Measurements from ENCODE around the gene CHST11.

CHST11 gene

GRCh38 chr12:104747330-104747729 is 290.6 kb downstream of the CHST11 start:
- Mint-ChIP-seq H3K36me3 (peaks cover 13% of the 10 kb centered on the region), H3K9me3 (no peaks in the 10 kb centered on the region), H3K27me3 (no peaks in the 10 kb centered on the region), H3K4me1 (peaks cover 52% of the 10 kb centered on the region), H3K4me3 (no peak overlapping the region), H3K27ac (no peak overlapping the region)
- CTCF ChIA-PET = interaction anchor here (0.6 to 1.7 kb wide), 2 partner anchors 15 to 43 kb away, joined by 3 to 8 read pairs; no protein-coding TSS in a partner anchor
- no peak for DNase-seq

DNA sequence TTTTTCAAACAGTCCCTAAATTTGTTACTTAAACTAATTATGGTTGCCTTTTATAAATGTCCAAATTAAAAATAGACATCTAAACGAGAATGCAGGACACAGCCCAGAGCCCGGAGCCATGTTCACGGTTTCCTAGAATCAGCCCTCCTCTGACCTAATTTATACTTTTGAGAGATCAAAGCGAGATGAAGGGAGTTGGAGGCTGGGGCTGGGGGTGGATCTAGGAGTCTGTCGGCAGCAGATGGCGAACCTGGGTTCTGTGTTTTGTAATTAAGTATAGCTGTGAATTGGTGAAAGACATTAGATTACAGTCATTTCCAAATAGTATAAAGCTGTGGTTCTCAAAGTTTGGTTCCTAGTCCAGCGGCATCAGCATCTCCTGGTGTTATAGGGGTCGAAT is 291.2 kb downstream of the CHST11 start:
- no peaks in the 10 kb centered on the region for H3K9me3 Mint-ChIP-seq
- CTCF ChIA-PET = interaction anchor here (0.6 to 1.7 kb wide), 3 partner anchors 14 to 305 kb away, joined by 3 to 8 read pairs (median 4); no protein-coding TSS in a partner anchor

DNA sequence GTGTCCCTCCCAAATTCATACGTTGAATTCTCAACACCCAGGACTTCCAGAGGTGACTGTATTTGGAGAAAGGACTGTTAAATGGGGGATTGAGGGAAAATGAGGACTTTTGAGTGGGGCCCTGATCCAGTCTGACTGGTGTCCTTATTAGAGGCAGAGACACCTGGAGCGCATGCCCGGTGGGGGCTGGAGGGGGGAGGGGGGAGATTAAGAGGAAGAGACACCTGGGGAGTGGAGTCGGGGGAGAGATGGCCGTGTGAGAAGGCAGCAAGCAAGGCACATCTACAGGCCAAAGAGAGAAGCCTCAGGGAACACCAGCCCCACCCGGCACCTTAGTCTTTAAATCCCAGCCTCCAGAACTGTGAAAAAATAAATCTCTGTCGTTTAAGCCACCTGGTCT is 291.6 kb downstream of the CHST11 start:
- Mint-ChIP-seq H3K9me3 (no peaks in the 10 kb centered on the region), H3K36me3 (peaks cover 10% of the 10 kb centered on the region), H3K27ac (no peak overlapping the region), H3K27me3 (no peaks in the 10 kb centered on the region), H3K4me3 (no peak overlapping the region), H3K4me1 (peaks cover 47% of the 10 kb centered on the region)
- CTCF ChIA-PET = interaction anchor here (1.7 kb wide), 2 partner anchors 42 to 305 kb away, joined by 4 to 8 read pairs; no protein-coding TSS in a partner anchor
- no peak for DNase-seq

More for the DNA sequence above, 291.2 kb downstream of the CHST11 start:
- H3K27me3 Mint-ChIP-seq = no peaks in the 10 kb centered on the region
- no peak overlapping the region for H3K4me3 Mint-ChIP-seq
- H3K4me1 Mint-ChIP-seq = peaks cover 48% of the 10 kb centered on the region
- H3K27ac Mint-ChIP-seq = no peak overlapping the region
- H3K36me3 Mint-ChIP-seq = peaks cover 11% of the 10 kb centered on the region
- peak; percentile 58 for DNase-seq

GRCh38 chr12:104748790-104749189 is 292.0 kb downstream of the CHST11 start:
- Mint-ChIP-seq H3K4me3 (no peak overlapping the region), H3K36me3 (peaks cover 8% of the 10 kb centered on the region), H3K27ac (no peak overlapping the region), H3K27me3 (no peaks in the 10 kb centered on the region), H3K4me1 (peaks cover 45% of the 10 kb centered on the region), H3K9me3 (no peaks in the 10 kb centered on the region)
- no peak for DNase-seq
- CTCF ChIA-PET = interaction anchor here (1.4 to 1.7 kb wide), 2 partner anchors 12 to 304 kb away, joined by 4 to 5 read pairs; no protein-coding TSS in a partner anchor

- DNase-seq = no peak
- Mint-ChIP-seq H3K9me3 (no peaks in the 10 kb centered on the region), H3K4me1 (peaks cover 45% of the 10 kb centered on the region), H3K27me3 (no peaks in the 10 kb centered on the region), H3K36me3 (peaks cover 2% of the 10 kb centered on the region), H3K4me3 (no peak overlapping the region), H3K27ac (no peak overlapping the region)
- CTCF ChIA-PET = interaction anchor here (1.4 to 1.7 kb wide), 2 partner anchors 11 to 303 kb away, joined by 4 to 5 read pairs; no protein-coding TSS in a partner anchor
Observed at GRCh38 chr12:104749545-104749944, 292.8 kb downstream of the CHST11 start.

GRCh38 chr12:104750061-104750460 is 293.3 kb downstream of the CHST11 start:
- Mint-ChIP-seq H3K4me3 (no peak overlapping the region), H3K4me1 (peaks cover 45% of the 10 kb centered on the region), H3K9me3 (no peaks in the 10 kb centered on the region), H3K27ac (peak overlapping the region; percentile 0), H3K36me3 (peaks cover 2% of the 10 kb centered on the region), H3K27me3 (no peaks in the 10 kb centered on the region)
- DNase-seq = no peak
- CTCF ChIA-PET = interaction anchor here (1.4 kb wide), 1 partner anchor 11 kb away, joined by 5 read pairs; no protein-coding TSS in a partner anchor

DNA sequence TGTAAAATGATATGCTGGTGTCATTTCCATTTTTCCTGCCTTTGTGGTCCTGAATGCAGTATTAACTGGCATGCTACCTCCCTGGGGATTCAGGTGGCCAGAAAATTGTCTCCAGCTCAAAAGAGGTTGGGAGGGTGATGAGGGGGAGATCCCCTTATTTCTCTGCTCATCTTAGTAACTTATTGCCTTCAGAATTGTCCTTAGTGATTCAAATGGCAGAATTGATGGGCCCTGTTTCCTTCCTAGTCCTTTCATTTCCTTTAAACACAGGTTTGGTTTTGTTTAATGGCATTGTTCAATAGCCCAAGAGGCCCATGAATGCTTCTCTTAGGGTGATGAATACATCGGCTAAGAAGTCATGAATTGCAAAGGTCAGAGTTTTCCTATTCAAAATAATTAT is 294.4 kb downstream of the CHST11 start:
- CTCF ChIA-PET = no interaction called here
- DNase-seq = no peak
- no peak overlapping the region for H3K27ac Mint-ChIP-seq
- no peaks in the 10 kb centered on the region for H3K27me3 Mint-ChIP-seq
- peaks cover 2% of the 10 kb centered on the region for H3K36me3 Mint-ChIP-seq
- no peaks in the 10 kb centered on the region for H3K9me3 Mint-ChIP-seq
- no peak overlapping the region for H3K4me3 Mint-ChIP-seq
- peaks cover 42% of the 10 kb centered on the region for H3K4me1 Mint-ChIP-seq

DNA sequence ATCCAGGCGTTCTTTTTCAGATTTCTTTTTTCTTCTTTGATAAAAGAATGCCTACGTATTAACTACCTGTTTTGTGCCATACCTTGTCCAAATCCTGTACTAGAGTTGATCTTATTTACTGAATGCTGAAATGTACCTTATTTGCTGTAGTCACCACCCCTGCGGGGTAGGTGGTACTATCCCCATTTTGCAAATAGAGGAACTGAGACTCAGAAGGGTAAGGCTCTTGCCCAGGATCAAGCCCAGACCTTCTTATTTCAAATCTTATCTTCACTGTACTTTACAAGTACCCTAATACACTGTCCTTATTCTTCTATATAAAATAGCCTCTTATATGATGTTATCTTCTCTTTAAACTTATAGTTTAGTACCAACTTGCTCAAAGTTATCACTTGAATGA is 294.8 kb downstream of the CHST11 start:
- no peaks in the 10 kb centered on the region for H3K27me3 Mint-ChIP-seq
- no peaks in the 10 kb centered on the region for H3K9me3 Mint-ChIP-seq
- peaks cover 6% of the 10 kb centered on the region for H3K36me3 Mint-ChIP-seq
- CTCF ChIA-PET = no interaction called here
- H3K4me1 Mint-ChIP-seq = peaks cover 38% of the 10 kb centered on the region
- H3K27ac Mint-ChIP-seq = no peak overlapping the region
- DNase-seq = no peak
- no peak overlapping the region for H3K4me3 Mint-ChIP-seq

DNA sequence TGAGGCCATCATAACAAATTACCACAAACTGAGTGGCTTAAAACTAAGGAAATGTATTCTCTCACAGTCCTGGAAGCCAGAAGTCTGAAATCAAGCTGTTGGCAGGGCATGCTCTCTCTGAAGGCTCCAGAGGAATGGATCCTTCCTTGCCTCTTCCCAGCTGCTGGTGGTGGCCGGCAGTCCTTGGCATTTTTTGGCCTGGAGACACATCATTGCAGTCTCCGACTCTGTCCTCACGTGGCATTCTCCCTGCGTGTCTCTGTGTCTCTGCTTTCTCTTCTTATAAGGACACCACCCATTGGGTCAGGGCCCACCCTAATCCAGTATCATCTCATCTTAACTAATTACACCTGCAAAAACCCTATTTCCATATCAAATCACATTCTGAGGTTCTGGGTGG is 295.3 kb downstream of the CHST11 start:
- H3K27ac Mint-ChIP-seq = no peak overlapping the region
- no peak for DNase-seq
- H3K4me1 Mint-ChIP-seq = peaks cover 34% of the 10 kb centered on the region
- H3K4me3 Mint-ChIP-seq = no peak overlapping the region
- CTCF ChIA-PET = no interaction called here
- H3K9me3 Mint-ChIP-seq = no peaks in the 10 kb centered on the region
- H3K36me3 Mint-ChIP-seq = peaks cover 10% of the 10 kb centered on the region
- no peaks in the 10 kb centered on the region for H3K27me3 Mint-ChIP-seq

DNA sequence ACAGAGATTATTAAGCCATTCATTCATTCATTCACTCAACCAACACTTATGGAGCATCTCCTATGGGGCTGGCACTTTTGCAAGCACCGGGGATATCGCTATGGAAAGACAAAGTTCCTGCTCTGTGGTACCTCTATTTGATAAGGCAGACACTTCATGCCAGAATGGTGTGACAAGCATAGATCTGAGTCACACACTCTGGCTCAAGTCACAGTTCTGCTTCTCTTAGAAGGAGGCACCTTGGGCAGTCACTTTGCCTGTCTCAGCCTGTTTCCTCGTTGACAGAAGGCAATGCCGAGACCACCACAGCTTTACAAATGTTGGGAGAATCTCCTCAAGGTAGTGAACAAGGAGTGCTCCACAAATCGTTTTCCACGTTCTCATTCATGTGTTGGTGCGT is 296.1 kb downstream of the CHST11 start:
- Mint-ChIP-seq H3K27me3 (no peaks in the 10 kb centered on the region), H3K27ac (no peak overlapping the region), H3K4me1 (peaks cover 26% of the 10 kb centered on the region), H3K4me3 (no peak overlapping the region), H3K9me3 (no peaks in the 10 kb centered on the region), H3K36me3 (peaks cover 18% of the 10 kb centered on the region)
- DNase-seq = no peak
- CTCF ChIA-PET = no interaction called here

DNA sequence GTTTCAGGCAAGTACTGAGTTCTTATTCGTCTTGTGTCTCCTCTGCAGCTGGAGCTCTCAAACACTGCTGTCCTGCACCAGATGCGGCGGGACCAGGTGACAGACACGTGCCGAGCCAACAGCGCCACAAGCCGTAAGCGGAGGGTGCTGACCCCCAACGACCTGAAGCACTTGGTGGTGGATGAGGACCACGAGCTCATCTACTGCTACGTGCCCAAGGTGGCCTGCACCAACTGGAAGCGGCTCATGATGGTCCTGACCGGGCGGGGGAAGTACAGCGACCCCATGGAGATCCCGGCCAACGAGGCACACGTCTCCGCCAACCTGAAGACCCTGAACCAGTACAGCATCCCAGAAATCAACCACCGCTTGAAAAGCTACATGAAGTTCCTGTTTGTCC is 300.2 kb downstream of the CHST11 start:
- CTCF ChIA-PET = no interaction called here
- no peak for DNase-seq
- Mint-ChIP-seq H3K36me3 (peaks cover 39% of the 10 kb centered on the region), H3K9me3 (no peaks in the 10 kb centered on the region), H3K4me3 (no peak overlapping the region), H3K27ac (no peak overlapping the region), H3K27me3 (no peaks in the 10 kb centered on the region), H3K4me1 (peaks cover 5% of the 10 kb centered on the region)

- no peak overlapping the region for H3K27ac Mint-ChIP-seq
- no peaks in the 10 kb centered on the region for H3K9me3 Mint-ChIP-seq
- DNase-seq = no peak
- CTCF ChIA-PET = interaction anchor here (1.7 kb wide), 1 partner anchor 18 kb away, joined by 4 read pairs; no protein-coding TSS in a partner anchor
- H3K36me3 Mint-ChIP-seq = peaks cover 44% of the 10 kb centered on the region
- peaks cover 17% of the 10 kb centered on the region for H3K4me1 Mint-ChIP-seq
- H3K27me3 Mint-ChIP-seq = no peaks in the 10 kb centered on the region
- no peak overlapping the region for H3K4me3 Mint-ChIP-seq
Observed at GRCh38 chr12:104758771-104759170, 302.0 kb downstream of the CHST11 start.

DNA sequence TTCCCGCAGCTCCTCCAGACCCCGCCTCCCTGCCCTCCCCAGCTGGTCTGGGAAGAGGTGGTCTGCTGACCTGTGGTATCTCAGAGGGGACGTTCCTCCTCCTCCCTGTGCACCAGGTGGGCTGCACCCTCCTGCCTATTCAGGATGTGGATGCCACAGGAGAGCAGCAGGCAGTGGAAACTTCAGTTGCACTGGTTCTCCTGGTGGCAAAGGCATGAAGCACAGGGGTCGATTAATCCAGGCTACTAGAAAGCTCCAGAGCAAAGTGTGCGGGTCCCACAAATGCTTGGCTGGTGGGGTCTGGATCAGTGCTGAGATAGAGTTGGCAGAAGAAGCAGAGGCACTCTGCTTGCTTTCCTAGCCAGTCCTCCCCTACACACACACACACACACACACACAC is 304.3 kb downstream of the CHST11 start:
- no peaks in the 10 kb centered on the region for H3K9me3 Mint-ChIP-seq
- H3K4me3 Mint-ChIP-seq = no peak overlapping the region
- CTCF ChIA-PET = interaction anchor here (1.2 kb wide), 1 partner anchor 12 kb away, joined by 5 read pairs; no protein-coding TSS in a partner anchor
- H3K36me3 Mint-ChIP-seq = peaks cover 47% of the 10 kb centered on the region
- H3K4me1 Mint-ChIP-seq = peaks cover 35% of the 10 kb centered on the region
- H3K27ac Mint-ChIP-seq = no peak overlapping the region
- H3K27me3 Mint-ChIP-seq = no peaks in the 10 kb centered on the region
- no peak for DNase-seq

DNA sequence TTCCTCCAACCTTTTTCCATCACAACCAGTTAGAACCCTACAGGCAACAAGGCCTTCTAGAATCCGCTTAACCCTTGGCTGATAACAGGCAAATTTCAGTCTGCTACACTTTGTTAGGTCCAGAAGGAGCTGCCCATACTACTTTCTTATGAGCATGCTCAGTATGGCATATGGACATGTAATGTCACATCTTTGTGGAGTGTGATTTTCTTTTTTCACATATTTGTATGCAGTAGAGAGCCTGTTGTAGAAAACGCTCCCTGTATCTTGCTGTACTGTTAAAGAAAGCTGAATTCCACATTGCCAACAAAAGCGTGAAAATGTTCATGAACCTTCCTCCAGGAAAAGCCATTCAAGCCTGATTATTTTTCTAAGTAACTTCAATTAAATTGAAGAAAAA is 304.9 kb downstream of the CHST11 start:
- CTCF ChIA-PET = interaction anchor here (1.2 kb wide), 1 partner anchor 12 kb away, joined by 5 read pairs; no protein-coding TSS in a partner anchor
- peaks cover 35% of the 10 kb centered on the region for H3K4me1 Mint-ChIP-seq
- no peaks in the 10 kb centered on the region for H3K9me3 Mint-ChIP-seq
- H3K27ac Mint-ChIP-seq = no peak overlapping the region
- H3K27me3 Mint-ChIP-seq = no peaks in the 10 kb centered on the region
- DNase-seq = no peak
- H3K4me3 Mint-ChIP-seq = no peak overlapping the region
- peaks cover 44% of the 10 kb centered on the region for H3K36me3 Mint-ChIP-seq

DNA sequence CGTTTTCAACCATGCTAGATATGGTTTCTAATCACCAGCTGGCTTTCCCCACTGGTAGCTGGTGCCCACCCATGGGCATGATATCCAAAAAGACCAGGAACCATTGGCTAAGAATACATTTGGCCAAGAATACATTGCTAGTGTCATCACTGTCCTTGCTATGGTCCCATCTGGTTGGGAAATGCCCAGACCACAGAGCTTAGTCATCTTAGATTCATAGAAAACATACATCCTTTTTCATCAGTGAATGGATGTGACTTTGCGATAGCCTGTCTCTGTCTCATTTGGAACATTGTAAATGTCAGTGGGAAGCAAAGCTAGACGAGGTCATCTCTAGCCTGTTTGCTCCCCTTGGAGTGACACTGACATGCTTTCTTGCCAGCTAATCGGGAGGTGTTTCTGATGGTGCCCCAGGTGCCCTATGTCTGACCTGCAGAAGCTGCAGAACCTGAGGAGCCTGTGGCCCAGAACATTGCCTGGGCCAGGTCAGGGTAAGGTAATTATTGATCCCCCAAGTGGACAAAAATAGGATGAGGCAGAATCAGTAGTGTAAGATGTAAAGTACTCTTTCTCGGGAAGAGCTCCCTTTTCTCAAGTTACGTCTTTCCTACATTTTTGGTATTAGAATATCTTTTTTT is 306.5 kb downstream of the CHST11 start:
- H3K36me3 Mint-ChIP-seq = peaks cover 29% of the 10 kb centered on the region
- CTCF ChIA-PET = interaction anchor here (1.2 kb wide), 1 partner anchor 30 kb away, joined by 4 read pairs; no protein-coding TSS in a partner anchor
- H3K4me1 Mint-ChIP-seq = peaks cover 35% of the 10 kb centered on the region
- no peak overlapping the region for H3K4me3 Mint-ChIP-seq
- no peaks in the 10 kb centered on the region for H3K27me3 Mint-ChIP-seq
- H3K9me3 Mint-ChIP-seq = no peaks in the 10 kb centered on the region
- DNase-seq = no peak
- H3K27ac Mint-ChIP-seq = no peak overlapping the region

All from activated naive CD4-positive, alpha-beta T cell treated with anti-CD3 and anti-CD28 coated beads, Interleukin-2, amount 10 ng/mL, durations not matched to agents 7 days and 5 days (primary cell).